Measurements from ENCODE around the gene ERVFRD-1.

The ERVFRD-1 gene

GRCh38 chr6:11110921-11111768 lies at the start of gene ERVFRD-1:
TSS of gene ERVFRD-1 (minus strand) at chr6:11111725. CDS start at chr6:11105310, 6,415 bp downstream.
- no peak for DNase-seq

- DNase-seq = peak in 1 of 3 donors; percentile 12
Observed at GRCh38 chr6:11160199-11160598, 48.7 kb upstream of the ERVFRD-1 start.

- DNase-seq = no peak
Observed at GRCh38 chr6:11155589-11155988, 44.1 kb upstream of the ERVFRD-1 start.

DNA sequence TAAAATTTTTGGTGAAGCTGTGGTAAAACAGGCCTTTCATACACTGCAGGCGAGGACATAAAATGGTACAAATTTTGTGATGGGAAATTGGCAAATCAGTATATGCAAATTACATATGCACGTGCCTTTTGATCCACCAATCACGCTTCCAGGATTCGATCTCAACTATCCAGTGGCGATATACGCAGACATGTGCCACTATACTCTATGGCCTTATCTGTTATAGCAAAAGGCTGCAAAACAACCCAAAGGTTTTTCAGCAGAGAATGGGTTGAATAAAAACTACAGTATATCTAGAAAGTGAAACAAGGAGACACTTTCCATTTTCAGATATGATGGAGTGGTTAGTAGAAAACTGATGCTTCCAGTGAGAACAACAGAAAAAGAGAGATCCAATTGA lies 41.9 kb upstream of the ERVFRD-1 start:
- DNase-seq = no peak

DNA sequence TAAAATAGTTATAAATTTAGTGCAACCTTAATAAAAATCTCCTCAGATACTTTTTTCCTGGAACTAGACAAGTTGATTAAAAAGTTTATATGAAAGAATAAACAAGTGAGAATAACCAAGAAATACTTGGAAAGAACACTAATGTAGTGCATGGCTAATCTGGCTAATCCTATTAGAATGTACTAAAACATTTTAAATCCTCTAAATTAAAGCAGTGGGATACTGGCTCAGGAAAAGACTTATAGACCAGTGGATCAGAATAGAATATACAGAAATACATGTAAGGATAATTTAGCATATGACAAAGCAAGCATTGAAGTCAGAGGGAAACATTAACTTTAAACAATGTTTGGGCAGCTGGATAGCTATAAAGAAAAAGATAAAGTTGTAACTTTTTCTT lies 41.1 kb upstream of the ERVFRD-1 start:
- no peak for DNase-seq

DNA sequence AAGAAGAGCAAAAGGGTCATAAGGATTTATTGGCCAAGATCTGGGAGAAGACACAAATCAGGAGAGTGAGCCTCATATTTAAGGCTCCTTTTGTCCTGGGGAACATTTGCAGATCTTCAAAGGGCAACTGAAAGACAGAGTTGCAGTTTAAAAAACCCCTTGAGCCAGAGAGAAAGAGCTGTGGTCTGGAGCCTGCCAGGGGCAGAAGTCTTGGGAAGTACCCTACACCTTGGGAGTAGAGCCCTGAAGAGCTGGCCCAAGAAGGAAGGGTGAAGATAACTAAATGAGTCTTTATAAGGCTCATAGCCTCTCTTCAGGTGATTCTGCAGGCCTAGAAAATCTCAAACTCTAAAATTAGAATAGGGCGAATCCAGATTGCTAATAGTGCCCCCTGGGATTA lies 40.0 kb upstream of the ERVFRD-1 start:
- DNase-seq = no peak

- DNase-seq = no peak
Observed at GRCh38 chr6:11149551-11149950, 38.0 kb upstream of the ERVFRD-1 start.

DNA sequence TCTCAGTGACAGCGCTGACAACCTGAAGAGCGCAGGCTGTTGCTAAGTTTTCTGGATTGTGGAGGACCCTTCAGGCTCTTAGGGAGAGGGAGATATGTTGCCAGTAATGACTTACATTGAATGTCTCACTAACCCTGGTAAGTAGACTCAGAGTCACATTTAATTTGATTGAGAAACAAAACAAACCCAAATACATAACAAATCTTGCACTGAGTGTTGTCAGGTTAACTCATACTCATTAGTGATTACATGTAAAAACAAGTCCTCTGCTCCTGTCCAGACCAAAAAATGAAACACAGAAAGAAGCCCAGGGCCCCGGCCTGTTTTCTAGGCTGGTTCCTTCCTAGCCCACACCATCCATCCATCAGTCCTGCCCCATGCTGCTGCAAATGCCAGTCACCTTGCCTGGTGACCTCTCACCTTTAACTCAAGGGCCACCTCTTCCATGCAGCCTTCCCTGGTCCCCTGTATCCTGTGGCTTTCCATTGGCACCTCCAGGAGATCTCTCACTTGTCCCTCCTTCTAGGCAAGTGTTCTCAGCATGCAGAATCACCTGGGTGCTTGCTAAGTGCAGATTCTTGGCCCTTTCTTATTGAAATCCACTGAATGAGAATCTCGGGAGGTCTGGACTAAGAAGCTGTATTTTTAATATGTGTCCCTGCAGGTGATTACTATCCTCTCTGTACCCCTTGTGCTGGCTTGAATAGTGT lies 34.7 kb upstream of the ERVFRD-1 start:
- no peak for DNase-seq

DNA sequence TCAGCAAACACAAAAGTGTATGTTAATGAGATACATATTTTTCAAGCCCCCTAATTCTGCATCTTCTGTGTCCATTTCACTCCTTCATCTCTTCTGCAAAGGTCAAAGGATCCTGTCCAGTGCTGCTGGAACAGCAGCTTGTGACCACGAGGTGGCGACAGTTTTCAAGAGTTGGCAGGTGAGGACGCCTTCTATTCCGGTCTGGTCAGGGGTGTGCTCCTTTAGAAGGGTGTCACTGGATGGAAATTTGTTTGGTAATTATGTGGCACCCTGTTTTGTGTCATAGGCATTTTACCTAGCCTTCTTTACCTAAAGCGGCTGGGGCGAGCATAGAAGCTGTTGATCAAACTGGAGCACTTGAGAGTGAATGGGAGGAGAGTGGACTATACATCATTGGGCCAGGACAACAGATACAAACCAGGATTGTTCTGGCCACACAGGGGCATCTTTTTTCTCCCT lies 32.9 kb upstream of the ERVFRD-1 start:
- peak; percentile 83 to 87 (median 86) for DNase-seq

- peak; percentile 92 to 97 (median 97) for DNase-seq
Observed at GRCh38 chr6:11143394-11144371, 32.2 kb upstream of the ERVFRD-1 start.

- peak; percentile 31 to 51 (median 44) for DNase-seq
Observed at GRCh38 chr6:11142296-11143027, 30.9 kb upstream of the ERVFRD-1 start.

- DNase-seq = peak; percentile 42 to 59 (median 45)
Observed at GRCh38 chr6:11141295-11141694, 29.8 kb upstream of the ERVFRD-1 start.

DNA sequence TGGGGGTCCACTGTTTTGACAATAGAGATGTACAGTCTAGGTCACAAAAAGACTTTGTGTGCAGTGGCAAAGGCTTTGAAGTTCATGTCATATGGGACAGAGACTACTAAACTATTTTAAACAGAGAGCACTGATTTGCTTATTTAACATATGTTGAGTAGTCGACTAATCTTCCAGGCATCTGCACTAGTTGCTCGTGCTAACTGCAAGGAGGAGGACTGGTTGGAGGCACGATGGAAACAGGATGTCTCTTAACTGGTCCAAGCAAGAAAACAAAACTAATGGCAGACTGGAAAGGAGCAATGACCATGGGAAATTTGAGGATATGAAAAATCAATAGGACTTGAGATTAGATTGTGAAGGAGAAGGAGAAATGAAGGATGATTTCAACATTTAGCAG lies 28.5 kb upstream of the ERVFRD-1 start:
- no peak for DNase-seq

GRCh38 chr6:11139051-11139960 lies 27.8 kb upstream of the ERVFRD-1 start:
- DNase-seq = peak; percentile 71 to 95 (median 84)

GRCh38 chr6:11136809-11137208 lies 25.3 kb upstream of the ERVFRD-1 start:
- DNase-seq = no peak

- DNase-seq = no peak
Observed at GRCh38 chr6:11133281-11133680, 21.8 kb upstream of the ERVFRD-1 start.

GRCh38 chr6:11132194-11132888 lies 20.8 kb upstream of the ERVFRD-1 start:
- DNase-seq = no peak

GRCh38 chr6:11130605-11131004 lies 19.1 kb upstream of the ERVFRD-1 start:
- no peak for DNase-seq

- no peak for DNase-seq
Observed at GRCh38 chr6:11129908-11130565, 18.5 kb upstream of the ERVFRD-1 start.

DNA sequence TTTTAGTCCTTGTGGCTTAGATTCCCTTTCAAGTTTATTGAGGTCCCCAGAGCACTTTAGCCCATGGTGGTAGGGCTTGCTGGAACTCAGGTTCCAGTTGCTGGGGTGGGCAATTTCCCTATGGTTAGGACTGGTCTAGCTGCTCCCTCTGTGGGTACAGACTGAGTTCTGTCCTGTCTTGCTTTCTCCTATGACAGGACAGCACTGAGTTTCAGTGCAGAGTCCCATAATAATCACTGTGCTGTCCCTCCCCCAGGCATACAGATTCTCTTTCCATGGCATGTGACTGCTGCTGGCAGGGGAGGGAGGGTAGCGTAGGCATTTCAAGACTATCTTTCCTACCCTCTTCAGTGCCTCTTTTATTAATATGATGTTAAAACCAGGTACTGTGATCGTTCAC lies 17.1 kb upstream of the ERVFRD-1 start:
- DNase-seq = no peak

All from suppressor macrophage treated with lipopolysaccharide for 1 hour (primary cell).